Astrocyte (in vitro differentiated cells and primary cell): ENCODE measurements around the gene RTP1. TPM values are rescaled to one million over a fixed set of nuclear protein-coding genes. Genes with fewer than 3 reads are reported as not detected.

ENCODE experiments used
- DNase-seq: peaks from one replicate; pipeline ENCODE4 v3.0.0-alpha.2; 2010; ENCODE audit warnings: low read depth
- FAIRE-seq: peaks from 2 replicates; lab custom pipeline; 2011; peaks lifted over from hg19 to GRCh38; lab: Jason Lieb, UNC
- H2AFZ ChIP-seq: 2 replicates; pipeline ENCODE4 v1.6.0; 2012; ENCODE audit warnings: low read depth, low read length, inconsistent platforms
- H3K27ac ChIP-seq: 2 replicates; pipeline ENCODE4 v1.5.1; 2011; ENCODE audit warnings: low read depth, low read length, inconsistent platforms
- H3K27me3 ChIP-seq: 2 replicates; pipeline ENCODE4 v1.6.0; 2011; ENCODE audit warnings: low read length, inconsistent platforms; ENCODE audit not compliant: insufficient read depth
- H3K36me3 ChIP-seq: 2 replicates; pipeline ENCODE4 v1.5.1; 2011; ENCODE audit warnings: low read length, inconsistent platforms; ENCODE audit not compliant: insufficient read depth
- H3K4me1 ChIP-seq: 2 replicates; pipeline ENCODE4 v1.5.1; 2011; ENCODE audit warnings: low read length, inconsistent platforms; ENCODE audit not compliant: insufficient read depth
- H3K4me2 ChIP-seq: 2 replicates; pipeline ENCODE4 v1.6.0; 2012; ENCODE audit warnings: low read length, inconsistent platforms
- H3K4me3 ChIP-seq: 2 replicates; pipeline ENCODE4 v1.5.1; 2011; ENCODE audit warnings: low read depth, mild to moderate bottlenecking, low read length, inconsistent platforms; ENCODE audit not compliant: insufficient read depth
- H3K79me2 ChIP-seq: 2 replicates; pipeline ENCODE4 v1.6.0; 2012; ENCODE audit warnings: mild to moderate bottlenecking, low read length, inconsistent platforms; ENCODE audit not compliant: insufficient read depth
- H3K9ac ChIP-seq: 2 replicates; pipeline ENCODE4 v1.6.0; 2012; ENCODE audit warnings: mild to moderate bottlenecking, low read length, inconsistent platforms
- H3K9me3 ChIP-seq: 2 replicates; pipeline ENCODE4 v1.5.1; 2012; ENCODE audit warnings: low read depth, mild to moderate bottlenecking, low read length, inconsistent platforms; ENCODE audit not compliant: insufficient read depth
- H4K20me1 ChIP-seq: 2 replicates; pipeline ENCODE4 v1.6.0; 2012; ENCODE audit warnings: low read length, inconsistent platforms; ENCODE audit not compliant: insufficient read depth
- H3K27ac Mint-ChIP-seq: one replicate; pipeline ENCODE4 v1.8.0; 2021; ENCODE audit warnings: mild to moderate bottlenecking, mixed read lengths; ENCODE audit not compliant: unreplicated experiment
- H3K27me3 Mint-ChIP-seq: one replicate; pipeline ENCODE4 v1.8.0; 2021; ENCODE audit warnings: low read depth, mixed read lengths; ENCODE audit not compliant: unreplicated experiment
- H3K36me3 Mint-ChIP-seq: one replicate; pipeline ENCODE4 v1.8.0; 2021; ENCODE audit warnings: low read depth, mixed read lengths; ENCODE audit not compliant: unreplicated experiment
- H3K4me1 Mint-ChIP-seq: one replicate; pipeline ENCODE4 v1.8.0; 2021; ENCODE audit warnings: low read depth, mixed read lengths; ENCODE audit not compliant: unreplicated experiment
- H3K4me3 Mint-ChIP-seq: one replicate; pipeline ENCODE4 v1.8.0; 2021; ENCODE audit warnings: mild to moderate bottlenecking, moderate library complexity, mixed read lengths; ENCODE audit not compliant: unreplicated experiment
- H3K9me3 Mint-ChIP-seq: one replicate; pipeline ENCODE4 v1.8.0; 2021; ENCODE audit warnings: mild to moderate bottlenecking, mixed read lengths; ENCODE audit not compliant: unreplicated experiment
- EZH2 ChIP-seq: IDR thresholded peaks from 2 replicates; pipeline ENCODE4 v1.6.1; 2012; ENCODE audit warnings: mild to moderate bottlenecking, low read length, inconsistent platforms; ENCODE audit not compliant: insufficient read depth
- total RNA-seq: library from RNA; stranded (reverse); gene quantifications from 2 replicates; pipeline ENCODE4 v1.2.1, GENCODE V29; 2021
- TF ChIP-seq, protein P1 (sequence below): IDR thresholded peaks from 2 replicates; pipeline ENCODE4 v1.5.1; 2011; ENCODE audit warnings: low read depth, mild to moderate bottlenecking, inconsistent platforms, low read length, moderate library complexity; ENCODE audit not compliant: insufficient read depth

The RTP1 gene
- total RNA-seq, 1 donor from 2014 or later, result not detected

DNA sequence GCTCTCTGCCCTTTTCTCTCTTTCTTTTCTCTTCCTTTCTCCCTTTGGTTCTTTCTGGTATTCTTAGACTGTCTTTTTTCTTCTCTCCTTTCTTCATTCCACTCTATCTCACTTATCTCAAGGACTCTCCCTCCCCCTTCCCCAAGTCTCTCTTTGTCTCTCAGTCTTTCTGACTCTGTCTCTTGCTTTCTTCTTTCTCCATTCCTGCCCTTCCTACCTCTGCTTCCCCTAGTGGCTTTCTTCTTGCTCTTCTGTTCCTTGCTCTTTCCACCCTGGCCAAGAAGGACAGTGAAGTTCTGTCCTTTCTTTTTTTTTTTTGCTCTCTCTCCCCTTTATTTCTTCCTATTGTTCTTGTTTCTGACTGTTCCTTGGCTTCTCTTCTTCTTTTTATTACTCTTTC is 35.7 kb upstream of the RTP1 start:
- Histone ChIP-seq H4K20me1 (no peaks in the 10 kb centered on the region), H3K9me3 (peaks cover 4% of the 10 kb centered on the region), H3K27ac (no peak overlapping the region), H3K79me2 (no peaks in the 10 kb centered on the region), H2AFZ (no peak overlapping the region), H3K4me2 (no peak overlapping the region), H3K9ac (no peak overlapping the region), H3K4me3 (no peak overlapping the region), H3K27me3 (peaks cover 12% of the 10 kb centered on the region), H3K4me1 (peaks cover 2% of the 10 kb centered on the region), H3K36me3 (no peaks in the 10 kb centered on the region)
- Mint-ChIP-seq H3K4me3 (no peak overlapping the region), H3K27me3 (peaks cover 21% of the 10 kb centered on the region), H3K27ac (no peak overlapping the region), H3K9me3 (peaks cover 12% of the 10 kb centered on the region), H3K4me1 (peaks cover 2% of the 10 kb centered on the region), H3K36me3 (no peaks in the 10 kb centered on the region)
- TF ChIP-seq, protein P1, sequence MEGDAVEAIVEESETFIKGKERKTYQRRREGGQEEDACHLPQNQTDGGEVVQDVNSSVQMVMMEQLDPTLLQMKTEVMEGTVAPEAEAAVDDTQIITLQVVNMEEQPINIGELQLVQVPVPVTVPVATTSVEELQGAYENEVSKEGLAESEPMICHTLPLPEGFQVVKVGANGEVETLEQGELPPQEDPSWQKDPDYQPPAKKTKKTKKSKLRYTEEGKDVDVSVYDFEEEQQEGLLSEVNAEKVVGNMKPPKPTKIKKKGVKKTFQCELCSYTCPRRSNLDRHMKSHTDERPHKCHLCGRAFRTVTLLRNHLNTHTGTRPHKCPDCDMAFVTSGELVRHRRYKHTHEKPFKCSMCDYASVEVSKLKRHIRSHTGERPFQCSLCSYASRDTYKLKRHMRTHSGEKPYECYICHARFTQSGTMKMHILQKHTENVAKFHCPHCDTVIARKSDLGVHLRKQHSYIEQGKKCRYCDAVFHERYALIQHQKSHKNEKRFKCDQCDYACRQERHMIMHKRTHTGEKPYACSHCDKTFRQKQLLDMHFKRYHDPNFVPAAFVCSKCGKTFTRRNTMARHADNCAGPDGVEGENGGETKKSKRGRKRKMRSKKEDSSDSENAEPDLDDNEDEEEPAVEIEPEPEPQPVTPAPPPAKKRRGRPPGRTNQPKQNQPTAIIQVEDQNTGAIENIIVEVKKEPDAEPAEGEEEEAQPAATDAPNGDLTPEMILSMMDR, result no peak
- no peak for TF ChIP-seq EZH2
- DNase-seq (no peak), FAIRE-seq (no peak)

DNA sequence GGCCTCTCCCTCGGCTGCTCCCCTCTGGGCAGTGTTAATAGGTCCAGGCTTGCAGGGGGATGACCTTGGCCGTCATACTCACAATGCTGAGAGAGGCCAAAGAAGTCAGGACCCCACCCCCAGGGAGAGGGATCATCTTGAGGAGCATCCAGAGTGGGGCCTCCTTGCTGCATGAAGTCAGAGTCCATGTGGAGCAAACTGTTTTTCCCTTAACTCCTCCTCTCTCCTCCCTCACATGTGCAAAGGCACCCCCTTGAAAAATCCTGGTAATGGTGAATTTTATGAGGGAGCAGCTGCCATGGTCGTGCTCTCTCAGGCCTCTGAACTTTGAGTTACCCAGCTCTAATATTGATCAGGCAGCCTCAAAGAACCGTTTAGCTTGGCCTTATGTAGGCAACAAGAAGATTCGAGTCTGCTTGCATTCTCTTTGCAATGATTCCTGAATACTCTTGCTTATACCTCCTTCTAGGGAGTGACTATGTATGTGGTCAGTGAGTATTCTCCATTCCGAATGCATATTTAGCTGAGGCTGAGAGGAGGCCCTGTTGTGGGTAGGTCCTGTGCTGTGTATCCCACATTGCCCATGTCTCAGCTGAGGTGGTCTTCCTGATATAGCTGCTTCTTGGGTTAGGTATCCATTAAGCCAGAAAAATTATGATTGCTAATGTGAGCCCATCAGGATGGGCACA is 34.9 kb upstream of the RTP1 start:
- Histone ChIP-seq H3K9ac (no peak overlapping the region), H3K27me3 (peaks cover 12% of the 10 kb centered on the region), H4K20me1 (no peaks in the 10 kb centered on the region), H3K9me3 (peaks cover 4% of the 10 kb centered on the region), H3K79me2 (no peaks in the 10 kb centered on the region), H3K36me3 (no peaks in the 10 kb centered on the region), H3K4me2 (no peak overlapping the region), H3K4me1 (peaks cover 2% of the 10 kb centered on the region), H2AFZ (no peak overlapping the region), H3K4me3 (no peak overlapping the region), H3K27ac (no peak overlapping the region)
- H3K9me3 Mint-ChIP-seq, result peaks cover 12% of the 10 kb centered on the region
- H3K27me3 Mint-ChIP-seq, result peaks cover 21% of the 10 kb centered on the region
- DNase-seq (no peak), FAIRE-seq (no peak)
- H3K4me3 Mint-ChIP-seq, result no peak overlapping the region
- TF ChIP-seq EZH2, result no peak
- H3K36me3 Mint-ChIP-seq, result no peaks in the 10 kb centered on the region
- no peak overlapping the region for H3K27ac Mint-ChIP-seq
- H3K4me1 Mint-ChIP-seq, result peaks cover 2% of the 10 kb centered on the region

DNA sequence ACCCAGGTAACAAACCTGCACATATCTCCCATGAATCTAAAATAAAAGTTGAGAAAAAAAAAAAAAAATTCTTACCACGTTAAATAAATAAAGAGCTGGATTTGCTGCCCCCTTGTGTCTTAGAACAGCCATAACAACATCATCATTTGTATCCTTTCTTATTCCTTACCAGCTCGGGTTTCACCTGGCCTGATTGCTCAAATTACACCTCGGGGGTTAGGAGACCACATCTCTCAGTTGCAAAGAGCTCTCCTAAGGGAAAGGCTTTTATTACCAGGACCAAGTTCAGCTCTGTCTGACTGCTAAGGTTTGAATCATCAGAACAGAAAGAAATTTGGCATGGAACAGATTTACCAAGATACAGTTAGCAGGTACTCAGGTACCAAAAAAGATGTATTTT is 32.1 kb upstream of the RTP1 start:
- Mint-ChIP-seq H3K27me3 (peaks cover 7% of the 10 kb centered on the region), H3K9me3 (peaks cover 2% of the 10 kb centered on the region), H3K4me3 (no peak overlapping the region), H3K36me3 (no peaks in the 10 kb centered on the region), H3K4me1 (peaks cover 13% of the 10 kb centered on the region), H3K27ac (no peak overlapping the region)
- H3K27me3 ChIP-seq, result peaks cover 10% of the 10 kb centered on the region
- peaks cover 10% of the 10 kb centered on the region for H3K4me1 ChIP-seq
- H2AFZ ChIP-seq, result no peak overlapping the region
- TF ChIP-seq, protein P1, result peak; percentile 72
- TF ChIP-seq EZH2, result no peak
- no peak overlapping the region for H3K27ac ChIP-seq
- no peaks in the 10 kb centered on the region for H3K36me3 ChIP-seq
- no peaks in the 10 kb centered on the region for H3K9me3 ChIP-seq
- no peak overlapping the region for H3K4me3 ChIP-seq
- H3K9ac ChIP-seq, result no peak overlapping the region
- no peaks in the 10 kb centered on the region for H3K79me2 ChIP-seq
- FAIRE-seq (no peak), DNase-seq (peak; percentile 37)
- no peaks in the 10 kb centered on the region for H4K20me1 ChIP-seq
- no peak overlapping the region for H3K4me2 ChIP-seq
